Measurements from ENCODE around the gene ADO.

Gene ADO

GRCh38 chr10:62790019-62790555, 14.4 kb upstream of the ADO start:
- Histone ChIP-seq H3K27me3 (ENCODE audit: insufficient read depth, low read depth, severe bottlenecking) (peaks cover 24% of the 10 kb centered on the region), H3K27ac (no peak overlapping the region), H3K4me3 (ENCODE audit: low read depth, low read length) (no peak overlapping the region), H3K9me3 (ENCODE audit: severe bottlenecking) (peaks cover 7% of the 10 kb centered on the region), H3K36me3 (no peaks in the 10 kb centered on the region)
- TF ChIP-seq CTCF (IDR thresholded peaks at IDR 0.05; ENCODE audit: low read depth, low read length): no peak
- no peak for DNase-seq

GRCh38 chr10:62790571-62790970, 13.9 kb upstream of the ADO start:
- no peak for TF ChIP-seq CTCF (IDR thresholded peaks at IDR 0.05; ENCODE audit: low read depth, low read length)
- no peak for DNase-seq
- H3K27me3 ChIP-seq (ENCODE audit: insufficient read depth, low read depth, severe bottlenecking): peaks cover 26% of the 10 kb centered on the region
- no peak overlapping the region for H3K4me3 ChIP-seq (ENCODE audit: low read depth, low read length)
- H3K27ac ChIP-seq: no peak overlapping the region
- no peaks in the 10 kb centered on the region for H3K36me3 ChIP-seq
- peaks cover 7% of the 10 kb centered on the region for H3K9me3 ChIP-seq (ENCODE audit: severe bottlenecking)

GRCh38 chr10:62792261-62792660, 12.3 kb upstream of the ADO start:
- Histone ChIP-seq H3K27ac (no peak overlapping the region), H3K27me3 (ENCODE audit: insufficient read depth, low read depth, severe bottlenecking) (peaks cover 36% of the 10 kb centered on the region), H3K4me3 (ENCODE audit: low read depth, low read length) (no peak overlapping the region), H3K9me3 (ENCODE audit: severe bottlenecking) (peaks cover 6% of the 10 kb centered on the region), H3K36me3 (no peaks in the 10 kb centered on the region)
- TF ChIP-seq CTCF (IDR thresholded peaks at IDR 0.05; ENCODE audit: low read depth, low read length): no peak
- no peak for DNase-seq

GRCh38 chr10:62794306-62794705, 10.2 kb upstream of the ADO start:
- Histone ChIP-seq H3K4me3 (ENCODE audit: low read depth, low read length) (no peak overlapping the region), H3K9me3 (ENCODE audit: severe bottlenecking) (no peaks in the 10 kb centered on the region), H3K27me3 (ENCODE audit: insufficient read depth, low read depth, severe bottlenecking) (peaks cover 44% of the 10 kb centered on the region), H3K27ac (no peak overlapping the region), H3K36me3 (no peaks in the 10 kb centered on the region)
- no peak for TF ChIP-seq CTCF (IDR thresholded peaks at IDR 0.05; ENCODE audit: low read depth, low read length)
- no peak for DNase-seq

- Histone ChIP-seq H3K4me3 (ENCODE audit: low read depth, low read length) (no peak overlapping the region), H3K36me3 (no peaks in the 10 kb centered on the region), H3K27me3 (ENCODE audit: insufficient read depth, low read depth, severe bottlenecking) (peaks cover 40% of the 10 kb centered on the region), H3K9me3 (ENCODE audit: severe bottlenecking) (no peaks in the 10 kb centered on the region), H3K27ac (no peak overlapping the region)
- no peak for TF ChIP-seq CTCF (IDR thresholded peaks at IDR 0.05; ENCODE audit: low read depth, low read length)
- no peak for DNase-seq
These were observed 9.4 kb upstream of the ADO start for GRCh38 chr10:62795100-62795499.

GRCh38 chr10:62795762-62796161, 8.8 kb upstream of the ADO start:
- no peak overlapping the region for H3K27ac ChIP-seq
- no peak for TF ChIP-seq CTCF (IDR thresholded peaks at IDR 0.05; ENCODE audit: low read depth, low read length)
- no peak for DNase-seq

More at GRCh38 chr10:62795762-62796161, 8.8 kb upstream of the ADO start:
- no peaks in the 10 kb centered on the region for H3K9me3 ChIP-seq (ENCODE audit: severe bottlenecking)
- no peak overlapping the region for H3K4me3 ChIP-seq (ENCODE audit: low read depth, low read length)
- H3K27me3 ChIP-seq (ENCODE audit: insufficient read depth, low read depth, severe bottlenecking): peaks cover 47% of the 10 kb centered on the region
- no peaks in the 10 kb centered on the region for H3K36me3 ChIP-seq

All from WERI-Rb-1 (cell line).